Gastroesophageal sphincter (tissue), 4 donors: ENCODE measurements around the gene ALLC. TPM values are rescaled to one million over a fixed set of nuclear protein-coding genes. Genes with fewer than 3 reads are reported as not detected.

Source experiments
- small RNA-seq, 4 donors: library from RNA; depleted of rRNA; stranded (forward); fragments of <200 nt; gene quantifications; one replicate each; pipeline ENCODE3, GENCODE V24; 2016
- total RNA-seq, 4 donors: library from RNA; depleted of rRNA; stranded (reverse); fragments of >200 nt; gene quantifications; one replicate each; pipeline ENCODE4 v1.1.0, GENCODE V29; 2016

ALLC gene
- total RNA-seq, 4 donors from 2014 or later, result not detected

Small RNAs within 50 kb of the gene (small RNA-seq; reads per million reads assigned to genes)
- 0 reads per million in 4 donors for gene TMSB4XP2

Other genes with a start within 250 kb of the ALLC start
- 100 to 1,000 TPM in 1 of 4 donors, 10 to 100 TPM in 3; 61.9 to 106 (median 82.9) TPM for gene ADI1, start 138.7 kb upstream of the ALLC start, total RNA-seq
- gene RNASEH1, start 99.9 kb upstream of the ALLC start, total RNA-seq, result 10 to 100 TPM; 28.1 to 46.2 (median 34.0) TPM
- gene RPS7, start 82.9 kb upstream of the ALLC start, total RNA-seq, result 1,000 to 10,000 TPM; 1,117 to 3,164 (median 3,050) TPM
- 1 to 10 TPM in 3 of 4 donors, under 1 TPM in 1; 0.57 to 5.0 (median 3.1) TPM for gene COLEC11, start 63.1 kb upstream of the ALLC start, total RNA-seq
- 1 to 10 TPM in 1 of 4 donors, under 1 TPM in 1, not detected in 2; 0.19 to 4.0 TPM for gene DCDC2C, start 45.4 kb downstream of the ALLC start, total RNA-seq